K562 (cell line): ENCODE data around the gene FAM124B. TPM values are rescaled to one million over a fixed set of nuclear protein-coding genes. Genes with fewer than 3 reads are reported as not detected.

Source experiments
- ATAC-seq: fragments of 200-7000 bp; cut with Tn5 transposase; 3 replicates; pipeline ENCODE4 v1.9.1; 2020; ENCODE audit warnings: moderate library complexity
- BruUV-seq: library from RNA; stranded (reverse); fragments of 400-500 nt; replicated peaks from 2 replicates; lab custom pipeline; 2021; lab: Mats Ljungman, UMichigan
- CTCF ChIA-PET: fragments of 300-600 bp; formaldehyde crosslinking; extraction: SDS; loops from one replicate; lab custom pipeline; 2021; ENCODE audit warnings: low intra/inter-chr PET ratio; lab: Yijun Ruan, JAX
- POLR2A ChIA-PET: fragments of 300-600, 350-650 bp; sonication (Branson Sonifier 250); formaldehyde crosslinking; extraction: SDS; loops from one replicate; lab custom pipeline; 2021; ENCODE audit warnings: antibody characterized with exemption, inconsistent platforms; lab: Yijun Ruan, JAX
- DNase-seq, 4 experiments: peaks; one replicate each; pipeline versions ENCODE4 v3.0.0 to v3.0.0-alpha.2; 2011 to 2018; ENCODE audit warnings: low spot score in 3 of 4, mixed read lengths in 3 of 4; ENCODE audit errors: extremely low read depth in 1 of 4
- FAIRE-seq: peaks from 2 replicates; lab custom pipeline; 2011; peaks lifted over from hg19 to GRCh38; lab: Jason Lieb, UNC
- H2AFZ ChIP-seq: 2 replicates; pipeline ENCODE4 v1.6.0; 2011; ENCODE audit warnings: low read depth, low read length, control low read depth, inconsistent platforms
- H3K27ac ChIP-seq: fragments of 200-600 bp; 3 replicates; pipeline ENCODE4 v1.8.0; 2011; ENCODE audit warnings: low read depth, mild to moderate bottlenecking, control low read depth, inconsistent platforms, low read length, moderate library complexity, mixed read lengths; ENCODE audit errors: extremely low read depth
- H3K27me3 ChIP-seq, 2 experiments: fragments of 300-600 bp in 1 of 2; 2 replicates in 1 of 2; 3 replicates in 1 of 2; pipeline versions ENCODE4 v1.6.0 to v1.8.0; 2011; ENCODE audit warnings: inconsistent platforms in 2 of 2, low read length in 2 of 2, mild to moderate bottlenecking in 1 of 2, mixed read lengths in 1 of 2, moderate library complexity in 1 of 2; ENCODE audit not compliant: control insufficient read depth in 2 of 2, insufficient read depth in 2 of 2
- H3K36me3 ChIP-seq: fragments of 300-600 bp; 3 replicates; pipeline ENCODE4 v1.8.0; 2011; ENCODE audit warnings: mild to moderate bottlenecking, low read length, inconsistent platforms; ENCODE audit not compliant: control insufficient read depth, insufficient read depth
- H3K4me1 ChIP-seq, 2 experiments: fragments of 200-600 bp in 1 of 2; replicated peaks in 1 of 2; 2 replicates in 1 of 2; 3 replicates in 1 of 2; pipeline versions ENCODE4 v1.5.1 to v1.8.0; 2011; ENCODE audit warnings: inconsistent platforms in 2 of 2, low read length in 2 of 2, mild to moderate bottlenecking in 1 of 2, mixed read lengths in 1 of 2, moderate library complexity in 1 of 2; ENCODE audit not compliant: control insufficient read depth in 2 of 2, insufficient read depth in 2 of 2
- H3K4me2 ChIP-seq: 2 replicates; pipeline ENCODE4 v1.6.1; 2011; ENCODE audit warnings: low read length, control low read depth, inconsistent platforms, mixed read lengths; ENCODE audit not compliant: insufficient read depth
- H3K4me3 ChIP-seq: fragments of 200-600 bp; sonication (generic), shearing (Covaris generic); 2 replicates; pipeline ENCODE4 v1.5.1; 2016; ENCODE audit warnings: control low read depth, inconsistent platforms
- H3K79me2 ChIP-seq: fragments of 200-600 bp; 3 replicates; pipeline ENCODE4 v1.8.0; 2011; ENCODE audit warnings: low read length, inconsistent platforms; ENCODE audit not compliant: control insufficient read depth, insufficient read depth
- H3K9ac ChIP-seq, 2 experiments: 2 replicates each; pipeline versions ENCODE4 v1.6.0 to v1.6.1; 2011; ENCODE audit warnings: low read depth in 2 of 2, low read length in 2 of 2, control low read depth in 1 of 2, inconsistent platforms in 1 of 2, mild to moderate bottlenecking in 1 of 2, mixed read lengths in 1 of 2; ENCODE audit not compliant: insufficient read depth in 1 of 2
- H3K9me1 ChIP-seq: one replicate; pipeline ENCODE4 v1.6.0; 2011; ENCODE audit warnings: inconsistent platforms, mild to moderate bottlenecking, low read length, moderate library complexity; ENCODE audit not compliant: control insufficient read depth, insufficient read depth
- H3K9me3 ChIP-seq: replicated peaks from 2 replicates; pipeline ENCODE4 v1.5.1; 2011; ENCODE audit warnings: low read depth, low read length, inconsistent platforms; ENCODE audit not compliant: control insufficient read depth, insufficient read depth
- H4K20me1 ChIP-seq: replicated peaks from 2 replicates; pipeline ENCODE4 v1.6.1; 2011; ENCODE audit warnings: low read length, inconsistent platforms, mixed read lengths; ENCODE audit not compliant: control insufficient read depth, insufficient read depth
- POLR2AphosphoS2 ChIP-seq: IDR thresholded peaks from 2 replicates; pipeline ENCODE4 v1.6.1; 2012; ENCODE audit warnings: low read length, improper control_type of control experiment
- TFAM ChIP-seq: fragments of 250-450 bp; sonication (Bioruptor Pico); conservative IDR thresholded peaks from 2 replicates; pipeline ENCODE4 v1.5.0; 2021; ENCODE audit warnings: mild to moderate bottlenecking, moderate library complexity
- THRAP3 ChIP-seq: fragments of 450-650 bp; IDR thresholded peaks from 2 replicates; pipeline ENCODE4 v1.6.1; 2016; ENCODE audit warnings: mild to moderate bottlenecking, inconsistent platforms, borderline replicate concordance
- ZNF175 ChIP-seq: fragments of 200-800 bp; sonication (Bioruptor generic); IDR thresholded peaks from 2 replicates; pipeline ENCODE4 v1.6.1; 2016; ENCODE audit warnings: low read depth, mild to moderate bottlenecking, missing genetic modification characterization, missing compliant biosample characterization
- ZNF407 ChIP-seq: fragments of 450-650 bp; IDR thresholded peaks from 2 replicates; pipeline ENCODE4 v1.6.1; 2016; ENCODE audit warnings: low read depth
- ZNF592 ChIP-seq: fragments of 450-650 bp; IDR thresholded peaks from 2 replicates; pipeline ENCODE4 v1.6.1; 2017; ENCODE audit warnings: antibody characterized with exemption, mild to moderate bottlenecking
- WGBS: fragments of 100-300 bp; shearing (Covaris generic); methylation state at CpG from one replicate; pipeline ENCODE4 v1.1.6; 2016; ENCODE audit warnings: low coverage, mixed read lengths; ENCODE audit not compliant: insufficient coverage; ENCODE audit errors: missing lambda C conversion rate; 5-methylcytosine and 5-hydroxymethylcytosine counted together
- in situ Hi-C: fragments of 300-500 bp; cut with MboI; formaldehyde crosslinking; loops from 4 replicates; pipeline ENCODE4 v1.15.0; 2018; ENCODE audit warnings: inconsistent platforms, mixed read lengths
- intact Hi-C: fragments of 100-400 bp; cut with micrococcal nuclease; formaldehyde crosslinking; loops from 2 replicates; pipeline ENCODE4 v1.14.2; 2022
- polyA plus RNA-seq, 8 experiments: library from polyadenylated mRNA; depleted of rRNA in 4 of 8; stranded (reverse) in 5 of 8; unstranded in 3 of 8; fragments of >200 nt; fragmentation: Nextera tagmentation in 2 of 8; fragmentation: Illumina TruSeq in 1 of 8; extraction: Ambion mirVana in 2 of 8; extraction: Trizol in 1 of 8; gene quantifications; 2 replicates each; pipeline versions ENCODE4 v1.2.1 to v1.2.3, GENCODE V29; 2011 to 2014; ENCODE audit warnings: inconsistent platforms in 1 of 8, missing spikeins in 1 of 8
- total RNA-seq, 7 experiments: library from RNA; depleted of rRNA in 6 of 7; stranded (reverse); fragments of >200 nt in 6 of 7; fragmentation: Illumina TruSeq in 2 of 7; extraction: Trizol in 2 of 7; gene quantifications; 2 replicates each; pipeline versions ENCODE4 v1.2.1 to v1.2.3, GENCODE V29; 2011 to 2021; ENCODE audit warnings: low replicate concordance in 1 of 7

Gene FAM124B
- total and polyA plus RNA-seq, 9 of the 15 experiments (the other 6 are each of a cell fraction or from before 2014, with no cell fraction given), result 6.2 to 21.4 (median 9.3) TPM

- Histone ChIP-seq H3K36me3 (peaks cover 13% of the 10 kb centered on the region; the same call in 2 of the 3 replicates), H3K9me1 (peaks cover 3% of the 10 kb centered on the region), H4K20me1 (no peaks in the 10 kb centered on the region), H3K27me3 (no peaks in the 10 kb centered on the region), H3K9me3 (no peaks in the 10 kb centered on the region), H3K4me3 (no peak overlapping the region), H3K79me2 (peaks cover 46% of the 10 kb centered on the region), H3K27ac (no peak overlapping the region), H2AFZ (no peak overlapping the region), H3K9ac (no peak overlapping the region), H3K4me1 (peaks cover 11 to 42% of the 10 kb centered on the region in 2 experiments; a peak in 4 of 5 replicates), H3K4me2 (no peak overlapping the region)
- no TSS peak for BruUV-seq
- intact Hi-C loops, result no loop called here
- 71% methylated on average over 2 of the region's 5 CpGs for WGBS
- in situ Hi-C loops, result no loop called here
- POLR2A ChIA-PET, result no interaction called here
- FAIRE-seq (no peak), ATAC-seq (no peak), DNase-seq (no peak)
- CTCF ChIA-PET, result no interaction called here
- no peak for TF ChIP-seq ZNF407
- TF ChIP-seq ZNF592, result no peak
- no peak for TF ChIP-seq TFAM (CRISPR knock-in tag)
- no peak for TF ChIP-seq ZNF175 (CRISPR knock-in tag)
- TF ChIP-seq POLR2AphosphoS2, result no peak
- no peak for TF ChIP-seq THRAP3
These were observed 12.6 kb downstream of the FAM124B start for GRCh38 chr2:224389317-224389716.
